Activated naive CD4-positive, alpha-beta T cell treated with anti-CD3 and anti-CD28 coated beads, Interleukin-2, amount 10 ng/mL, durations not matched to agents 7 days and 5 days (primary cell): ENCODE data around the gene CCR9.

Experiments
- CTCF ChIA-PET: fragments of 350-600 bp; sonication (Branson Sonifier 250); formaldehyde crosslinking; loops from one replicate; lab custom pipeline; 2021; ENCODE audit warnings: antibody characterized with exemption; lab: Charles Lee
- DNase-seq: peaks from one replicate; pipeline ENCODE4 v3.0.0-alpha.2; 2020
- H3K27ac Mint-ChIP-seq: one replicate; pipeline ENCODE4 v1.8.0; 2021; ENCODE audit warnings: mild to moderate bottlenecking, moderate library complexity, mixed read lengths
- H3K27me3 Mint-ChIP-seq: one replicate; pipeline ENCODE4 v1.8.0; 2021; ENCODE audit warnings: mild to moderate bottlenecking, mixed read lengths
- H3K36me3 Mint-ChIP-seq: one replicate; pipeline ENCODE4 v1.8.0; 2021; ENCODE audit warnings: mixed read lengths
- H3K4me1 Mint-ChIP-seq: one replicate; pipeline ENCODE4 v1.8.0; 2021; ENCODE audit warnings: mixed read lengths
- H3K4me3 Mint-ChIP-seq: one replicate; pipeline ENCODE4 v1.8.0; 2021; ENCODE audit warnings: mild to moderate bottlenecking, moderate library complexity, mixed read lengths
- H3K9me3 Mint-ChIP-seq: one replicate; pipeline ENCODE4 v1.8.0; 2021; ENCODE audit warnings: mixed read lengths

The CCR9 gene

DNA sequence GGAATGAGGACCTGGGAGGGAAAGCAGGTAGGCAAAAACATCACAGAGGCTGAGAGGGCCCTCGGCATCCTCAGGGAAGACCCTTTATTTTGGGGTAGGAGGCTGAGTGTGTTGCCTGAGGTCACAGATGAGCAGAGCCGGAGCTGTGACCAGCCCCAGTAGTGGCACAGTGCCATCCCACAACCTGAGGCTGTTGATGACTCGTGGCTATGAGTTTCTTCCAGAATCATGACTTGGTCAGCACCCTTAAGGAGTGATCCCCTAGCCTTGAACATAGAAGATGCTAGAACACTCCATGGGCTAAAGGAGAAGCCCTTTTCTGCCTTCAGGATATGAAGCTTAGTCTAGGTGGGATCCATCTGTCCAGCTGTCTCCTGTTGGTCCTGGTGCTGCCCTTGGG is 37.4 kb downstream of the CCR9 start:
- no peaks in the 10 kb centered on the region for H3K9me3 Mint-ChIP-seq
- peak overlapping the region; percentile 34 for H3K27ac Mint-ChIP-seq
- no peak overlapping the region for H3K4me3 Mint-ChIP-seq
- peaks cover 63% of the 10 kb centered on the region for H3K36me3 Mint-ChIP-seq
- CTCF ChIA-PET = interaction anchor here (0.7 to 10.0 kb wide), 3 partner anchors 162 to 414 kb away, joined by 3 to 87 read pairs (median 3); no protein-coding TSS in a partner anchor
- DNase-seq = no peak
- no peaks in the 10 kb centered on the region for H3K27me3 Mint-ChIP-seq
- peaks cover 9% of the 10 kb centered on the region for H3K4me1 Mint-ChIP-seq

GRCh38 chr3:45927881-45928280 is 41.5 kb downstream of the CCR9 start:
- CTCF ChIA-PET = interaction anchor here (1.1 to 10.0 kb wide), 5 partner anchors 9 to 166 kb away, joined by 3 to 87 read pairs (median 3); no protein-coding TSS in a partner anchor
- no peak overlapping the region for H3K27ac Mint-ChIP-seq
- H3K36me3 Mint-ChIP-seq = peaks cover 65% of the 10 kb centered on the region

DNA sequence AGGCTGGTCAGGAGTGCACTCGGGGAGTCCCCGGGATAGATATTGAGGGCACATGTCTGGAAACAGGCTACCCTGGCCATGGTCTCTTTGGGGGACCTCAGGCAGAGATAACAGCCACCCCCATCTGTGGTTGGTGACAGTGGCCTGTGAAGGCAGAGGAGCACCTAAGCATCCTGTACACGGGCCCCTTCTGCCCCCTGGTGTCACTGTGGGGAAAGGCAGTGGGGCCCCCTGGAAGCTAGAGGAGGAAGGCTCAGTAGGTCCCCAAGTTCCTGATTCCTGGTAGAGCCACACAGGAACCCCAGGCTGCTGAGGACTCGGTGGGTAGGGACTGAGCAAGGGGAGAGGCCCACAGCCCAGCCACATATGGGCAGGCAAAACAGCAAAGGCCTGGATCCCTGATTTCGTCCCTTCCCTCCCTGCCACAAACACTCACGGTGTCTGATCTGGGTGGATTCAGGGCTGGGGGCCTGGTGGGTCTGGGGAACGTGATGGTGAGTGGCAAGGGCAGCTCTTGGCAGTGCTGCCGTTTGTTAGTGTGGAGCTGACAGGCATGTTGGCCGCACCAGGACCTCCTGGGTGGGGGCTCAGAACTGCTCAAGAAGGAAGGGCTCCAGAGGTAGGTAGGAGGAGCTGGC is 42.8 kb downstream of the CCR9 start:
- no peaks in the 10 kb centered on the region for H3K9me3 Mint-ChIP-seq
- peaks cover 70% of the 10 kb centered on the region for H3K36me3 Mint-ChIP-seq
- peak; percentile 78 for DNase-seq
- no peaks in the 10 kb centered on the region for H3K4me1 Mint-ChIP-seq
- no peak overlapping the region for H3K27ac Mint-ChIP-seq
- H3K4me3 Mint-ChIP-seq = no peak overlapping the region
- CTCF ChIA-PET = interaction anchor here (0.6 to 10.0 kb wide), 17 partner anchors 10 to 258 kb away, joined by 3 to 87 read pairs (median 3); partner anchors contain the start of gene LZTFL1
- no peaks in the 10 kb centered on the region for H3K27me3 Mint-ChIP-seq

More at GRCh38 chr3:45927881-45928280, 41.5 kb downstream of the CCR9 start:
- no peak for DNase-seq
- Mint-ChIP-seq H3K9me3 (no peaks in the 10 kb centered on the region), H3K4me1 (no peaks in the 10 kb centered on the region), H3K4me3 (no peak overlapping the region), H3K27me3 (no peaks in the 10 kb centered on the region)

- H3K27me3 Mint-ChIP-seq = no peaks in the 10 kb centered on the region
- no peaks in the 10 kb centered on the region for H3K9me3 Mint-ChIP-seq
- no peaks in the 10 kb centered on the region for H3K4me1 Mint-ChIP-seq
- no peak for DNase-seq
- H3K36me3 Mint-ChIP-seq = peaks cover 74% of the 10 kb centered on the region
- no peak overlapping the region for H3K4me3 Mint-ChIP-seq
- CTCF ChIA-PET = interaction anchor here (1.0 to 10.0 kb wide), 3 partner anchors 147 to 170 kb away, joined by 4 to 87 read pairs (median 86); no protein-coding TSS in a partner anchor
- no peak overlapping the region for H3K27ac Mint-ChIP-seq
Measured at GRCh38 chr3:45931496-45931895, 45.2 kb downstream of the CCR9 start.

DNA sequence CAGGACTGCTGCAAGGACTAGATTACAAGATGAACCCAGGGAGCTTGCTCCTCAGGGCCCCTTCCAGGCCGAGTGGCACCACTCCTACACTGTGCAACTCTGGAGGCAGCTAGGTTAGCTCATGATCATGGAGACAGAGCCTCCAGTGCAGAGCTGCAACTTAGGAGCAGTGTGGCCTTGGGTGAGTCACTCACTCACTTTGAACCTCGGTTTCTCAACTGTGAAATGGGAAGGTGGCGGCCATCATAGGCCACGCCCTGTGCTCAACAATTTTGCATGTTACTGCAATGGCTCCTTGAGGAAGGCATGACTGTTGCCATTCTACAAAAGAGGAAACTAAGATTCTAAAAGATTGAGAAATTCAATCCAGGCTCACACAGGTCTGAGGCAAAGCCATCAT is 45.8 kb downstream of the CCR9 start:
- Mint-ChIP-seq H3K27ac (no peak overlapping the region), H3K4me3 (no peak overlapping the region)

GRCh38 chr3:45933591-45933990 is 47.2 kb downstream of the CCR9 start:
- H3K36me3 Mint-ChIP-seq = peaks cover 62% of the 10 kb centered on the region
- peaks cover 2% of the 10 kb centered on the region for H3K4me1 Mint-ChIP-seq
- no peak overlapping the region for H3K4me3 Mint-ChIP-seq
- no peak for DNase-seq
- no peaks in the 10 kb centered on the region for H3K9me3 Mint-ChIP-seq
- CTCF ChIA-PET = interaction anchor here (8.7 kb wide), 1 partner anchor 145 kb away, joined by 86 read pairs; no protein-coding TSS in a partner anchor
- H3K27ac Mint-ChIP-seq = no peak overlapping the region
- no peaks in the 10 kb centered on the region for H3K27me3 Mint-ChIP-seq

More for the DNA sequence above, 45.8 kb downstream of the CCR9 start:
- Mint-ChIP-seq H3K27me3 (no peaks in the 10 kb centered on the region), H3K9me3 (no peaks in the 10 kb centered on the region), H3K36me3 (peaks cover 71% of the 10 kb centered on the region), H3K4me1 (no peaks in the 10 kb centered on the region)
- no peak for DNase-seq
- CTCF ChIA-PET = interaction anchor here (1.0 to 10.0 kb wide), 3 partner anchors 146 to 171 kb away, joined by 4 to 87 read pairs (median 86); no protein-coding TSS in a partner anchor

DNA sequence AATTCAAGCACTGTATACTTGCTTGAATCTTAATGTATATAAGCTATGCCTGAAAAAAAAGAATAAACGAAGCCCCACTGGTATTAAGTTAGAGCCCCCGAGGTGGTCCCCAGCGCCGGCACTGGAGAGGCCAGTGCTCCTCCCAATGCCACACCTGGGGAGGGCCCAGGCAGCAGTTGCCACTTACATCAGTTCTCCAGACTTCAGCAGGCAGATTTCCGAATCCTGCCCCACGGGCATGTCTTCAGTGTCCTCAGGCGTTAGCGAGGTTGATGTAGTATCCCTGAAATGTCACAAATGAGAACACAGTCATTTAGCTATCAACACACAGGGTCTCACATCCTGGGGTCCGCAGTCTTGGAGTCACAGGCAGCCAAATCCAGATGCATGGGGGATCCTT is 49.9 kb downstream of the CCR9 start:
- peaks cover 7% of the 10 kb centered on the region for H3K27me3 Mint-ChIP-seq
- peaks cover 16% of the 10 kb centered on the region for H3K4me1 Mint-ChIP-seq
- H3K9me3 Mint-ChIP-seq = no peaks in the 10 kb centered on the region
- no peak overlapping the region for H3K4me3 Mint-ChIP-seq
- CTCF ChIA-PET = interaction anchor here (0.6 to 16.7 kb wide), 3 partner anchors 16 to 168 kb away, joined by 3 to 419 read pairs (median 5); no protein-coding TSS in a partner anchor
- no peak overlapping the region for H3K27ac Mint-ChIP-seq
- DNase-seq = no peak
- peaks cover 52% of the 10 kb centered on the region for H3K36me3 Mint-ChIP-seq

GRCh38 chr3:45937206-45938042 is 51.1 kb downstream of the CCR9 start:
- no peaks in the 10 kb centered on the region for H3K9me3 Mint-ChIP-seq
- H3K27ac Mint-ChIP-seq = no peak overlapping the region
- peaks cover 7% of the 10 kb centered on the region for H3K27me3 Mint-ChIP-seq
- peaks cover 48% of the 10 kb centered on the region for H3K36me3 Mint-ChIP-seq
- H3K4me3 Mint-ChIP-seq = no peak overlapping the region
- peaks cover 23% of the 10 kb centered on the region for H3K4me1 Mint-ChIP-seq
- DNase-seq = no peak
- CTCF ChIA-PET = interaction anchor here (0.5 to 16.7 kb wide), 7 partner anchors 17 to 435 kb away, joined by 3 to 419 read pairs (median 4); no protein-coding TSS in a partner anchor

DNA sequence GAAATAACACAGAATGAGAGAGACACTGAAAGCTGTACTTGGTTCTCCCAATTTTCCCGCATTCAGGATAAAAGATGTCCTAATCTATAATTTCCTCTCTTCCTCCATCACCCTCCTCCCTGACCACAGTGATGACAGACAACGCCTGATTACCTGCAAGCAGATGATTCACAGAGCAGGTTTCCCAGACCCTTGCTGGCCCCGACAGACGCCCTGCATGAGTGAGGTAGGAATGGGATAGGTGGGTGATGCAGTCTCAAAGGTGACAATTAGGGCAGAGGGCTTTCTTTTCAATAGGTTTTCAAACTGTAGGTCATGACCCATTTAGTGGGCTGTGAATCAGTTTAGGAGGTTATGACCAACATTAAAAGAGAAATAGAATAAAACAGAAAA is 51.7 kb downstream of the CCR9 start:
- Mint-ChIP-seq H3K9me3 (no peaks in the 10 kb centered on the region), H3K4me3 (no peak overlapping the region), H3K36me3 (peaks cover 42% of the 10 kb centered on the region), H3K27me3 (peaks cover 7% of the 10 kb centered on the region), H3K27ac (no peak overlapping the region), H3K4me1 (peaks cover 30% of the 10 kb centered on the region)
- no peak for DNase-seq
- CTCF ChIA-PET = interaction anchor here (1.0 to 16.7 kb wide), 24 partner anchors 8 to 440 kb away, joined by 3 to 419 read pairs (median 6); partner anchors contain the start of genes CCR1, CCR5 and LZTFL1

GRCh38 chr3:45938864-45939263 is 52.5 kb downstream of the CCR9 start:
- Mint-ChIP-seq H3K27ac (no peak overlapping the region), H3K36me3 (peaks cover 36% of the 10 kb centered on the region), H3K9me3 (no peaks in the 10 kb centered on the region), H3K4me1 (peaks cover 38% of the 10 kb centered on the region), H3K4me3 (no peak overlapping the region), H3K27me3 (peaks cover 7% of the 10 kb centered on the region)
- peak; percentile 92 for DNase-seq
- CTCF ChIA-PET = interaction anchor here (0.8 to 16.7 kb wide), 30 partner anchors 9 to 439 kb away, joined by 3 to 419 read pairs (median 5); partner anchors contain the start of genes CCR1, CCR5 and LZTFL1

DNA sequence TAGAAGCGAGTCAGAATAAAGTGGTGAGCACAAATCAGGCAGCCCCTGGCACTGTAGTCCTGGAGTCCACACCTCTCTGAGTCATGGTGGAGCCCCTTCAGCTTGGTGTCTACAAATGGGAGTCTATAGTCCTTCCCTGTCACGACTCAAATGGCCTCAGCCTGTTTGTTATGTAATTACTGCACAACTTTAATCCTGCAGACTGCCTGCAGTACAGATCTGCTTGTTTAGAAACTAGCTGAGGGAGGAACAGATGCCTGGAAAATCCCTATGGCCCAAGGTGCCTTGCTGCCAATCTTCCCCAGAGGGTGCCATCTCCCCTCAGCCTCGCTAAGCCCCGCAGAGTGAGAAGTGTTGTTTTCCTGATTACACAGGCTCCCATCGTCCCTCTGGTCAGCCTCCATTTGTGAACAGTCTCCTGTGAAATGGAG is 53.0 kb downstream of the CCR9 start:
- DNase-seq = no peak
- Mint-ChIP-seq H3K27ac (no peak overlapping the region), H3K4me1 (peaks cover 40% of the 10 kb centered on the region), H3K36me3 (peaks cover 32% of the 10 kb centered on the region), H3K9me3 (no peaks in the 10 kb centered on the region), H3K4me3 (no peak overlapping the region), H3K27me3 (peaks cover 7% of the 10 kb centered on the region)
- CTCF ChIA-PET = interaction anchor here (0.8 to 16.7 kb wide), 32 partner anchors 9 to 439 kb away, joined by 3 to 419 read pairs (median 4); partner anchors contain the start of genes CCR1, CCR5 and LZTFL1

- H3K4me1 Mint-ChIP-seq = peaks cover 48% of the 10 kb centered on the region
- CTCF ChIA-PET = interaction anchor here (1.0 to 16.7 kb wide), 16 partner anchors 11 to 438 kb away, joined by 3 to 419 read pairs (median 8); partner anchors contain the start of genes CCR1 and CCR5
- H3K27ac Mint-ChIP-seq = no peak overlapping the region
- no peak for DNase-seq
- H3K36me3 Mint-ChIP-seq = peaks cover 34% of the 10 kb centered on the region
- H3K27me3 Mint-ChIP-seq = peaks cover 10% of the 10 kb centered on the region
- no peaks in the 10 kb centered on the region for H3K9me3 Mint-ChIP-seq
- H3K4me3 Mint-ChIP-seq = no peak overlapping the region
Measured at GRCh38 chr3:45940004-45940780, 53.8 kb downstream of the CCR9 start.

DNA sequence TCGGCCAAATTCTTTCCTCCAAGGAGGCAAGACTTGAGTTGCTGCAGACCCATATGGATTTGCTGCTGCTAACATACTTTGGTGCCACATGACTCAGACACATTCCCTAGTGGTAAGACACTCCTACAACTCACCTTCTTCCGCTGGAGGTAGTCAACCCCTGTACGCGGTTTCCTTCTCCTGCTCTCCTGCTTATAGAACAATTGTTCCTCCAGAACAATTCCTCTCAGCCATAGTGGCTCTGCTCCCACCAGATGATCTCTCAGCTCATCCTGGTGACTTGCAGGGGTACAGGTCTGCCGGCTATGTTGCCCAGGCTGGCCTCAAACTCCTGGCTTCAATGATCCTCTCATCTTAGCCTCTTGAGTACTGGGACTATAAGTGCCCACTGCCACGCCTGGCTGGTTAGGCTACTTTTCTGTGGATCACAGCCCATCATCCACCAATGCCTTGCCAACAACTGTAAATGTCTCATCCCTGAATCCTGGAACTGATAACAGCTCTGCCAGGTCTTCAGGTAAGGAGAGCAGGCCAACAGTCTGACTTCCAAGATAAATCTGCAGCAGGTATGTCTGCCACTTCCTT is 54.5 kb downstream of the CCR9 start:
- peaks cover 35% of the 10 kb centered on the region for H3K36me3 Mint-ChIP-seq
- DNase-seq = no peak
- H3K4me3 Mint-ChIP-seq = no peak overlapping the region
- no peak overlapping the region for H3K27ac Mint-ChIP-seq
- no peaks in the 10 kb centered on the region for H3K9me3 Mint-ChIP-seq
- peaks cover 51% of the 10 kb centered on the region for H3K4me1 Mint-ChIP-seq
- CTCF ChIA-PET = interaction anchor here (1.0 to 16.7 kb wide), 7 partner anchors 11 to 267 kb away, joined by 3 to 419 read pairs (median 19); partner anchors contain the start of gene CCR1
- H3K27me3 Mint-ChIP-seq = peaks cover 11% of the 10 kb centered on the region
